Putamen (tissue), 1 donor: ENCODE results near the gene ANKLE1.

Experiments used
- DNase-seq: peaks from one replicate; pipeline ENCODE4 v3.0.0-alpha.2; 2016; ENCODE audit warnings: low spot score

Gene ANKLE1

DNA sequence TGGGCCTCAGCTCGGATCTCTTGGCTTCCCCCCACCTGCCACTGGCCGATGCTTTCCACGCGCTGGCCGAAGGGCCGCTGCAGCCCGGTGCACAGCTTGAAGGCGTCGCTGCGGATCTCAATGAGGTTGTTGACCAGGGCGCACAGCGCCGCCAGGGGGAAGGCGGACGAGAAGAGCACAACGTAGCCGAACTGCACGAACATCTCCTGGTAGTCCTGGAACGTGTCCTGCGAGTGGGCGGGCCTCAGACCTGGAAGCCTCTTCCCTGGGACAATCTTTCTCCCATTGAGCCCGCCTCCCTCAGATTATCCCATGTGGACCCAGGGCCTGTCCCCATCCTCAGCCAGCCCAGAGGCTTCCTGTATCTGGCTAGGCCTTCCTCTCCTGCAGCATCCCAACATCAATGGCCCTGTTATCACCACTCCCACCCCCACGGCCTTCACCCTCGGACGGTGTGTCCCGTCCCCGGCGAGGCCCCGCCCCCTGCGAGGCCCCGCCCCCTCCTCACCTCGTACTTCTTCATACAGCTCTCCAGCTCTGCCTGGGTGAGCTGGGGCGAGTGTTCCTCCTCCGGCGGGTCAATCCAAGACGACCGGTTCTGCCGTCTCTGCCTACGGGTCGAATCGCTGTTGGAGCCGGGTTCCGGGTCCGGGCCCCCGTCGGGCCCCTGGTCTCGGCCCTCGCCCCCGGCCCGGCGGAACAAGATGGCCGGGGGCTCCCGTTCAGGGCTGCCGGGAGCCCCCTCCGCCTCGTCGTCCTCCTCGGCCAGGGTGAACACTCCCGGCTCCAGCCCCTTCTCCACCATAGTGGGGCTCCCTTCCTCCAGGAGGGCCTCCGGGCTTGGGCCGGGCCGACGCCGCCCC is 46.2 kb downstream of the ANKLE1 start:
- no peak for DNase-seq

DNA sequence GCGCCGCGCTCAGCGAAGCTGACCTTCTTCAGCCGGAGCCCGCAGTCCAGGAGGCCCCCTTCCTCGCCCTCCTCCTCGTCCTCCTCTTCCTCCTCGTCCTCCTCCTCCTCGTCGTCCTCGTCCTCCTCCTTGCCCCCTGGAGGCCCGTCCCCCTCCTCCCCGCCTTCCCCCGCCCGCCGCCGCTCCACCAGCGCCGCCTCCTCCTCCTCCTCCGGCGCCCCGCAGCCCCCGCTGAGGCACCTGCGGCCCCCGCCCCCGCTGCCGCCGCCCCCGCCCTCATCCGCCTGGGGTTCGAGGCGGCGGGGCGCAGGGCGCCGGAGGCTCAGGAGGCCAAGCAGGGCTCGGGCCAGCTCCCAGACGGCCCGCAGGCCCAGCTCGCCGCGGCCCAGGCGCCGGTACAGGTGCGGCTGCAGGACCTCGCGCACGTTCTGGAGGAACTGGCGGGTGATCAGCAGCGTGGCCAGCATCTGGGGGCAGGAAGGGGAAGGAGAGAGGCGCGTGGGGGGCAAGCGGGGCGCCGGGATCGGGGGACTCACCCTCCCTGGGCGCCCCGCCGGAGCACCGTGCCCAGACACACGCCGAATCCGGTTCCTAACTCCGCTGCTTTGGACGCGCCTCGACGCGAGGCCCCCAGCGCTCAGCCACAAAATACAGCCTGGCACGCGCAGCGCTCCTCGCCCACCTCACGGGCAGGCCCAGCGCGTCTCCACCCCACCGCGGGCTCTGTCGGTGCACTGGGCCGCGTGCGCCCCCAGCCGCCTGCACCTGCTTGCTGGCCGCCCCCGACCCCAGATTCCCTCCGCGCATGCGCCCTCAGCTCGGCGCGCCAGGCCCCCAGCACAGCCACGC is 47.0 kb downstream of the ANKLE1 start:
- no peak for DNase-seq

- DNase-seq, result no peak
These were observed 47.9 kb downstream of the ANKLE1 start for GRCh38 chr19:17329366-17330261.

DNA sequence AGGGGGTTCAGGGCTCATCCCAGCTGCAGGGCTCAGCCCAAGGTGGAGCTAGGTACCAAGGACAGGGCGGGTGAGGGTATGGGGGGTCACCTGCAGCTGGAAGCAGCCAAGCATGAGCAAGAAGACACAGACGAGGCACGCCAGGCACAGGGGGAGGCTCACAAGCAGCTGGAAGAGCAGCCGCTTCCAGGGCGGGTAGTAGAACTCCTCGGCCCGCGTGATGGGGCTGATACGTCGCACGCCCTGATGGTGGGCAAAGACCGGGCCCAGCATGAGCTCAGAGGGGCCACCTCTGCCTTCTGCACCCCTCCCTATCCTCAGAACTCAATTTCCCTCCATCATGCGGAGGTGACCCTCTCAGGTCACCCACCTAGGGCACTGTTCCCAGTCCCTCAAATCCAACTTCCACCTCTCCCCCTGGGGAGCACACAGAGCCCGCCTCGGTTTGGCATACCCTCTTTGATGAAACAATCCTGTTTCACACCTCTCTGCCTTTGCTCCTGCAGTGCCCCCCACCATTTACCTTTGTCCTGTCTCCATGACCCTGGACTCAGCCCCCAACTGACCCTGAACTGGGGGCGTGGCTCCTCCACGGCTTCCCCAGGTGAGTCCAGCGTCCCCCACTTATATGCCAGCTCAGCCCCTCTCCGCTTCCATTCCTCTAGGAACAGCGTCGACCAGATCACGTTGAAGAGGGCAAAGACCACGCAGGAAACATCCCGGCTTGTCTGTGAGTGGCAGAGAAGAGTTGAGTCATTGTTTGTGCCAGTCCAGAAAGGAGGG is 48.8 kb downstream of the ANKLE1 start:
- DNase-seq, result no peak

DNA sequence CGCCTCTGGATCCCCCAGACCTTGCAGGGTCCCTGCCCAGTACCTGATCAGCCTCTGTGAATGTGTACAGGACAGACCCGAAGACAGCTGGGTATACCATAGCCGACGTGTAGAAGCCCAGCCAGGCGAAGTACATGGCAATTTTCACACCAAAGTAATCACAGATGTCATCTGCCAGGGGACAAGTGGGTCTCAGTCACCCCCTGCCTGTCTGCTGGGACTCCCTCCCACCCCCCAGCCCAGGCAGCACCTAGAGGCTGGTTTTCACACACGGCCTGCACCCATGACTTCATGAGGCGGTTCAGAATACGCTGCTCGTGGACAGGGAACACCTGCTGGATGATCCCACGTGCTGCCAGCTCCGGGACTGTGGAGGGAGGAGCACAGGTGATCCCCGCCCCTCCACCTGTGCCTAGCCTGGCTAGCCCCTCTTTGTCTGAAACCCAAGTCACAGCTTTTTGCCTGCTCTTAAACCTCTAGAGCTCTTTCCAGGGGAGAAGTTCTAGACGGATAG is 49.4 kb downstream of the ANKLE1 start:
- DNase-seq, result no peak

GRCh38 chr19:17332360-17332676 is 50.6 kb downstream of the ANKLE1 start:
- no peak for DNase-seq

- DNase-seq, result no peak
These were observed 51.2 kb downstream of the ANKLE1 start for GRCh38 chr19:17332677-17333581.

GRCh38 chr19:17333611-17334413 is 52.1 kb downstream of the ANKLE1 start:
- no peak for DNase-seq

- DNase-seq, result peak; percentile 95
These were observed 53.0 kb downstream of the ANKLE1 start, which contains the start of gene ANO8 for GRCh38 chr19:17334414-17335409. Gene ANO8, minus strand, starts transcription at chr19:17334855. Its CDS starts 185 bp downstream, at chr19:17334670.

GRCh38 chr19:17335575-17335974 is 53.9 kb downstream of the ANKLE1 start:
- no peak for DNase-seq
